NB4 (cell line): ENCODE data around the gene BDKRB2.

Source experiments
- DNase-seq: peaks from one replicate; pipeline ENCODE4 v3.0.0; 2010; ENCODE audit warnings: low read depth
- H3K4me3 ChIP-seq: one replicate; pipeline ENCODE4 v1.5.1; 2011; ENCODE audit warnings: mild to moderate bottlenecking, low read depth, low read length, moderate library complexity
- CTCF ChIP-seq: IDR thresholded peaks from one replicate; pipeline ENCODE4 v1.5.1; 2012; ENCODE audit warnings: low read depth, low read length
- MAX ChIP-seq: IDR thresholded peaks from 2 replicates; pipeline ENCODE4 v1.6.1; 2011; ENCODE audit warnings: low read depth, low read length
- MYC ChIP-seq: IDR thresholded peaks from 2 replicates; pipeline ENCODE4 v1.6.1; 2011; ENCODE audit warnings: low read depth, low read length
- POLR2A ChIP-seq: IDR thresholded peaks from 2 replicates; pipeline ENCODE4 v1.6.1; 2011; ENCODE audit warnings: mild to moderate bottlenecking; ENCODE audit not compliant: insufficient read length; ENCODE audit errors: extremely low read depth

Gene BDKRB2

GRCh38 chr14:96203116-96203515 is 1.5 kb upstream of the BDKRB2 start:
- DNase-seq, result no peak
- no peak overlapping the region for H3K4me3 ChIP-seq
- no peak for TF ChIP-seq CTCF
- TF ChIP-seq POLR2A, result no peak
- TF ChIP-seq MYC, result no peak
- no peak for TF ChIP-seq MAX

GRCh38 chr14:96203635-96204034 is 1.0 kb upstream of the BDKRB2 start:
- no peak overlapping the region for H3K4me3 ChIP-seq
- TF ChIP-seq MAX (no peak), CTCF (no peak), POLR2A (no peak), MYC (no peak)
- no peak for DNase-seq

GRCh38 chr14:96205059-96205977 is 679 bp downstream of the BDKRB2 start:
- H3K4me3 ChIP-seq, result no peak overlapping the region
- no peak for TF ChIP-seq CTCF
- no peak for TF ChIP-seq MAX
- TF ChIP-seq POLR2A, result no peak
- no peak for TF ChIP-seq MYC
- DNase-seq, result peak; percentile 34

- peak; percentile 14; the same call in 1 of the 2 replicates for TF ChIP-seq MAX
- TF ChIP-seq POLR2A, result no peak
- no peak for TF ChIP-seq CTCF
- TF ChIP-seq MYC, result 0 out of 2 replicates have a peak, but pooled peaks have one; percentile 7
- peak; percentile 62 for DNase-seq
- H3K4me3 ChIP-seq, result no peak overlapping the region
These were observed 1.3 kb downstream of the BDKRB2 start for GRCh38 chr14:96205978-96206360.

- TF ChIP-seq CTCF (no peak), MAX (no peak), POLR2A (no peak), MYC (no peak)
- no peak overlapping the region for H3K4me3 ChIP-seq
- peak; percentile 18 for DNase-seq
These were observed 1.8 kb downstream of the BDKRB2 start for GRCh38 chr14:96206461-96206860.

- DNase-seq, result no peak
- no peak for TF ChIP-seq CTCF
- no peak for TF ChIP-seq MAX
- no peak for TF ChIP-seq POLR2A
- TF ChIP-seq MYC, result no peak
These were observed 3.0 kb downstream of the BDKRB2 start for GRCh38 chr14:96207686-96208085.

More at GRCh38 chr14:96207686-96208085, 3.0 kb downstream of the BDKRB2 start:
- H3K4me3 ChIP-seq, result no peak overlapping the region
